Loucy (cell line): ENCODE data around the gene NBPF6.
"Not testable (repeated sequence)": the region's sequence is repeated elsewhere in the genome, so short reads cannot be mapped to it uniquely, and the experiment has no call there.

Source experiments
- H2AFZ ChIP-seq: fragments of 200-600 bp; sonication (generic); 2 replicates; pipeline ENCODE4 v1.6.0; 2016; ENCODE audit warnings: antibody characterized with exemption, mild to moderate bottlenecking, low read length, moderate library complexity
- H3F3A ChIP-seq: fragments of 200-600 bp; 2 replicates; pipeline ENCODE4 v1.6.0; 2016; ENCODE audit warnings: antibody characterized with exemption, low read depth, mild to moderate bottlenecking
- H3K27me3 ChIP-seq: fragments of 200-600 bp; sonication (generic); 2 replicates; pipeline ENCODE4 v1.6.1; 2014; ENCODE audit warnings: low read length, mild to moderate bottlenecking; ENCODE audit not compliant: insufficient read depth, poor library complexity, severe bottlenecking
- H3K36me3 ChIP-seq: fragments of 200-600 bp; sonication (generic); 2 replicates; pipeline ENCODE4 v1.6.1; 2016; ENCODE audit warnings: low read length; ENCODE audit not compliant: insufficient read depth
- H3K4me1 ChIP-seq: fragments of 200-600 bp; sonication (generic); 2 replicates; pipeline ENCODE4 v1.5.1; 2014; ENCODE audit warnings: low read length, mild to moderate bottlenecking; ENCODE audit not compliant: insufficient read depth, poor library complexity, severe bottlenecking
- H3K4me2 ChIP-seq: fragments of 200-600 bp; sonication (generic); 2 replicates; pipeline ENCODE4 v1.6.0; 2014; ENCODE audit warnings: antibody characterized with exemption, low read length, low read depth, mild to moderate bottlenecking; ENCODE audit not compliant: poor library complexity, severe bottlenecking
- H3K4me3 ChIP-seq: fragments of 200-600 bp; sonication (generic); 2 replicates; pipeline ENCODE4 v1.5.1; 2014; ENCODE audit warnings: low read length, mild to moderate bottlenecking, mixed read lengths; ENCODE audit not compliant: poor library complexity, severe bottlenecking
- H3K79me2 ChIP-seq: fragments of 200-600 bp; sonication (generic); 2 replicates; pipeline ENCODE4 v1.6.1; 2014; ENCODE audit warnings: low read length; ENCODE audit not compliant: insufficient read depth
- H3K9ac ChIP-seq: fragments of 200-600 bp; sonication (generic); 2 replicates; pipeline ENCODE4 v1.6.0; 2014; ENCODE audit warnings: mild to moderate bottlenecking, low read depth, low read length, moderate library complexity; ENCODE audit not compliant: poor library complexity, severe bottlenecking
- H3K9me2 ChIP-seq: fragments of 200-600 bp; sonication (generic); replicated peaks from 2 replicates; pipeline ENCODE4 v1.6.1; 2016; ENCODE audit warnings: low read depth, low read length, mixed read lengths
- H3K9me3 ChIP-seq: fragments of 200-600 bp; sonication (generic); 2 replicates; pipeline ENCODE4 v1.6.1; 2014; ENCODE audit warnings: mild to moderate bottlenecking, antibody characterized with exemption, low read length, low read depth; ENCODE audit not compliant: insufficient read depth
- H4K20me1 ChIP-seq: fragments of 200-600 bp; sonication (generic); 2 replicates; pipeline ENCODE4 v1.6.0; 2014; ENCODE audit warnings: antibody characterized with exemption, low read length, mild to moderate bottlenecking; ENCODE audit not compliant: insufficient read depth, poor library complexity, severe bottlenecking
- CTCF ChIP-seq: fragments of 200-600 bp; sonication (generic); conservative IDR thresholded peaks from 2 replicates; pipeline ENCODE4 v1.5.1; 2014; ENCODE audit warnings: mild to moderate bottlenecking, antibody characterized with exemption, low read length
- EZH2phosphoT487 ChIP-seq: fragments of 200-600 bp; IDR thresholded peaks from 2 replicates; pipeline ENCODE4 v1.6.1; 2018; ENCODE audit warnings: antibody characterized with exemption, mild to moderate bottlenecking, moderate library complexity, borderline replicate concordance

The NBPF6 gene

GRCh38 chr1:108474516-108474915, 24.4 kb downstream of the NBPF6 start:
- not testable (repeated sequence) for H3K9me3 ChIP-seq, H2AFZ ChIP-seq, H3K4me1 ChIP-seq, H4K20me1 ChIP-seq, H3F3A ChIP-seq, H3K4me2 ChIP-seq, H3K9me2 ChIP-seq, H3K4me3 ChIP-seq, H3K9ac ChIP-seq, H3K36me3 ChIP-seq, H3K27me3 ChIP-seq, H3K79me2 ChIP-seq

- H3K27me3 ChIP-seq, result no peaks in the 10 kb centered on the region
- H3F3A ChIP-seq, result no peaks in the 10 kb centered on the region
- no peak overlapping the region for H3K9ac ChIP-seq
- no peaks in the 10 kb centered on the region for H3K4me1 ChIP-seq
- H3K36me3 ChIP-seq, result no peaks in the 10 kb centered on the region
- no peak overlapping the region for H3K4me3 ChIP-seq
- H3K4me2 ChIP-seq, result no peak overlapping the region
- H3K79me2 ChIP-seq, result no peaks in the 10 kb centered on the region
- no peaks in the 10 kb centered on the region for H4K20me1 ChIP-seq
- no peaks in the 10 kb centered on the region; the same call in 1 of the 2 replicates for H3K9me3 ChIP-seq
- no peak for TF ChIP-seq EZH2phosphoT487
- no peak overlapping the region for H2AFZ ChIP-seq
- H3K9me2 ChIP-seq, result no peaks in the 10 kb centered on the region
Observed at GRCh38 chr1:108478429-108479015, 28.4 kb downstream of the NBPF6 start.

- TF ChIP-seq CTCF (no peak), EZH2phosphoT487 (no peak)
- no peak overlapping the region for H2AFZ ChIP-seq
- H3K9ac ChIP-seq, result no peak overlapping the region
- H3K36me3 ChIP-seq, result no peaks in the 10 kb centered on the region
- H3K9me2 ChIP-seq, result no peaks in the 10 kb centered on the region
- H3F3A ChIP-seq, result no peaks in the 10 kb centered on the region
- H4K20me1 ChIP-seq, result no peaks in the 10 kb centered on the region
- H3K4me3 ChIP-seq, result no peak overlapping the region
- H3K4me2 ChIP-seq, result no peak overlapping the region
- H3K27me3 ChIP-seq, result no peaks in the 10 kb centered on the region
- no peaks in the 10 kb centered on the region for H3K79me2 ChIP-seq
- no peaks in the 10 kb centered on the region for H3K4me1 ChIP-seq
- H3K9me3 ChIP-seq, result no peaks in the 10 kb centered on the region; the same call in 1 of the 2 replicates
Observed at GRCh38 chr1:108482708-108483107, 32.6 kb downstream of the NBPF6 start.

- H3K36me3 ChIP-seq, H2AFZ ChIP-seq, H3K9me3 ChIP-seq, H3K4me1 ChIP-seq, H3K4me3 ChIP-seq, H3K79me2 ChIP-seq, H3K27me3 ChIP-seq, H3K9me2 ChIP-seq, H4K20me1 ChIP-seq, H3K4me2 ChIP-seq, H3F3A ChIP-seq, H3K9ac ChIP-seq: not testable (repeated sequence)
Observed at GRCh38 chr1:108485990-108486389, 35.8 kb downstream of the NBPF6 start.

- not testable (repeated sequence) for H3K9me3 ChIP-seq, H3K27me3 ChIP-seq, H2AFZ ChIP-seq, H3F3A ChIP-seq, H3K9ac ChIP-seq, H3K4me1 ChIP-seq, H3K4me2 ChIP-seq, H3K4me3 ChIP-seq, H3K79me2 ChIP-seq, H3K36me3 ChIP-seq, H3K9me2 ChIP-seq, H4K20me1 ChIP-seq
Observed at GRCh38 chr1:108486707-108487106, 36.6 kb downstream of the NBPF6 start.

GRCh38 chr1:108495008-108495407, 44.9 kb downstream of the NBPF6 start:
- not testable (repeated sequence) for H3K4me2 ChIP-seq, H3K4me3 ChIP-seq, H3F3A ChIP-seq, H2AFZ ChIP-seq, H4K20me1 ChIP-seq, H3K9me2 ChIP-seq, H3K27me3 ChIP-seq, H3K4me1 ChIP-seq, H3K36me3 ChIP-seq, H3K9ac ChIP-seq, H3K79me2 ChIP-seq, H3K9me3 ChIP-seq

DNA sequence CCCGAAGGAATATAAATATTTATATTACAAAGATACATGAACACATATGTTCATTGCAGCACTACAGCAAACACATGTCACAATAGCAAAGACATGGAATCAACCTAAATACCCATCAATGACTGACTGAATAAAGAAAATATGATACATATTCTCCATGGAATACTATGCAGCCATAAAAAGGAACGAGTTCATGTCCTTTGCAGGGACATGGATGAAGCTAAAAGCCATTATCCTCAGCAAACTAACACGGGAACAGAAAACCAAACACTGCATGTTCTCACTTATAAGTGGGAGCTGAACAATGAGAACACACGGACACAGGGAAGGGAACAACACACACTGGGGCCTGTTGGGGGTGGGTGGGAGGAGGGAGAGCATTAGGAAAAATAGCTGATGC, 46.7 kb downstream of the NBPF6 start:
- H3K4me3 ChIP-seq, H3K36me3 ChIP-seq, H4K20me1 ChIP-seq, H3K9me3 ChIP-seq, H3K9me2 ChIP-seq, H3K79me2 ChIP-seq, H2AFZ ChIP-seq, H3K9ac ChIP-seq, H3K4me1 ChIP-seq, H3F3A ChIP-seq, H3K4me2 ChIP-seq: not testable (repeated sequence)
- peaks cover 20% of the 10 kb centered on the region for H3K27me3 ChIP-seq
